Glomerular endothelial cell (primary cell): ENCODE data around the gene NAPG. TPM values are rescaled to one million over a fixed set of nuclear protein-coding genes. Genes with fewer than 3 reads are reported as not detected.
"Not testable (repeated sequence)": the region's sequence is repeated elsewhere in the genome, so short reads cannot be mapped to it uniquely, and the experiment has no call there.

Experiments
- DNase-seq: peaks from one replicate; pipeline ENCODE4 v3.0.0-alpha.2; 2011; ENCODE audit warnings: low read depth, low spot score; ENCODE audit errors: extremely low read depth
- total RNA-seq: library from RNA; depleted of rRNA; stranded (reverse); fragments of >200 nt; gene quantifications from 2 replicates; pipeline ENCODE4 v1.2.3, GENCODE V29; 2015

The NAPG gene
- total RNA-seq, 1 donor from 2014 or later = 27.7 TPM

- DNase-seq = no peak
Observed at GRCh38 chr18:10543277-10543676, 17.4 kb downstream of the NAPG start.

DNA sequence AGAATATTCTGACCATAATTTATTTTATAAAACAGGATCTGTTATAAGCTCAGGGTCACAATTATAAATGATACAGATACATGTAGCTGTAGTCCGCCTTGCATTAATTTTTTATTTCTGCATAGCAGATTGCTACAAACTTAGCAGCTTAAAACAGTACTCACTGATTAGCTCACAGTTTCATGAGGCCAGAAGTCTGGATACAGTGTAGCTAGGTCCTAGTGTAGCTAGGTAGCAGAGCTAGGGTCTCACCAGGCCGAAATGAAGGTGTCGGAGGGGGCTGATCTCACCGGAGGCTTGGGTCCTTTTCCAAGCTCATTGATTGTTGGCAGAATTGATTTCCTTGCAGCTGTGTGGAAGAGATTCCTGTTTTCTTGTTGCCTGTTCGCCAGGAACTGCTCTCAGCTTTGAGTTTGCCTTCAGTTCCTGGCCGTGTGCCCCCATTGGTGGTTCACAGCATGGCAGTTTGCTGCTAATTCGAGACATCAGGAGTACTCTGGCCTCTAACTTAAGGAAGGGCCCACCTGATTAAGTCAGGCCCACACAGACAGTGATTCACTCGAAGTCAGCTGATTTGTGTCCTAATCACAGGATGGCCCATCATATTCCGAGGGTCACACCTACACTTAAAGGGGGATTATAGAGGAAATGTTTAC is 18.4 kb downstream of the NAPG start:
- DNase-seq = no peak

GRCh38 chr18:10546557-10547300 is 20.9 kb downstream of the NAPG start:
- peak; percentile 12 for DNase-seq

DNA sequence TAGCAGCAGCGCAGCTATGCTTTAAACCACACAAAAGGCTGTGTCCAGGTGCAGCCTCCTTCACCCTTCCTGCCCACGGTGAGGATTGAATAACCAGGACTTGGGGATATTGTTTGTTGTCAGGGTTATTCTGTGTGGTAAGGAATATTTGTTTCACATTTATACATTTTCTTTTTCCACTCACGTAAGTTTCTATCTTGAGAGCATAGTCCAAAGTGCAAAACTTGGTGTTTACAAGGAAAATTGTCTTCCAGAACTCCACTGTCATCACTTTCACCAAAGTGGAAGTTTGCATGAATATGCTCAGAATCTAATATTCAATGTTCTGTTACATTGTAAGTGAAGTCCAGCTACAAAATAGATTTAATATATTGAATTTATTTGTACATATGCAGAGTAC is 26.4 kb downstream of the NAPG start:
- DNase-seq = no peak

DNA sequence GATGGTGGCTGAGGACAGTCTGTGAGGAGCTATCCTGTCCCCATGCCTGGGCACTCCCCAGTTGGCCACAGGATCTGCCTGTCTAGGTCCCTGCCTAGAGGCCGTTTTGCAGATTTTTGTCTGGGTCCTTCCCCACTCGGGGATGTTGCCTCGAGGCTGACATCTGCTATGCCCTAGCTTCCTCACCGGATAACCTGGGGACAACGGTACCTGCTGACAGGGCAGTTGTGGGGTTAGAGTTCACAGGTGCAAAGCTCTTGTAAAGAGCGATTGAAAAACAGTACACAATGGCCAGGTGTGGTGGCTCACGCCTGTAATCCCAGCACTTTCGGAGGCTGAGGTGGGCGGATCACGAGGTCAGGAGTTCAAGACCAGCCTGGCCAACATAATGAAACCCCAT is 30.4 kb downstream of the NAPG start:
- not testable (repeated sequence) for DNase-seq

- DNase-seq = no peak
Observed at GRCh38 chr18:10557085-10557677, 31.4 kb downstream of the NAPG start.

DNA sequence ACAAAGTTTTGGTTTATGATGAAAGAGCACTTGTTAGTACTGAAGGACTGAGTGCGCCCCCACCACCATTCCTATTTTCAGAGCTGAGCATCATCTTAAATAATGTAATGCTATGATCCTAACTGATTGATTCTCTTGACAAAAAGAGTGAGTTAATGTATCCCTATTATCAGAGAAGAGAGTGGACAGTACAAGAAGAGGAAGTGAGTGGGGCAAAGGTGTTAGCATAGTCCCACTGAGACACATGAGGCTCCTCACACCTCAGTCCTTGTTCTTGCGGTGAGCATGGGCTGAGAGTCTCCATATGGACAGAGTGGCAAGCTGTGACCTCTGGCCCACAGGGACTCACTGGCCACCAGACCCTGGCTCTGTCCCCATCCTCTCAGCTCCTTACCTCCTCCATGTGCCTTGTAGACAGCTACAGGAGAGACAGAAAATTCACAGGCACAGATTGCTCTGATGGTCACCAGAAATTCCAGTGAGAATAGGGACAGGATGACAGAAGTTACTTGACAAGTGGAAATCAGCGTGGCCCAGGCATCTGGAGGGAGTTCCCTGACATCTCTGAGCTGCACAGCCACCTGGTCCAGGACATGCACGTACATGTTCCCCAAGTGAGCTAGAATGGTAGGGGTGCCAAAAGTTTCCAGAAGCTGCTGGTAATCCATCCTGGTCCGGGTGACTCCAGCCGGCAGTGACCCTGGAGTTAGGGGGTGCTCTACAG is 32.6 kb downstream of the NAPG start:
- DNase-seq = no peak

DNA sequence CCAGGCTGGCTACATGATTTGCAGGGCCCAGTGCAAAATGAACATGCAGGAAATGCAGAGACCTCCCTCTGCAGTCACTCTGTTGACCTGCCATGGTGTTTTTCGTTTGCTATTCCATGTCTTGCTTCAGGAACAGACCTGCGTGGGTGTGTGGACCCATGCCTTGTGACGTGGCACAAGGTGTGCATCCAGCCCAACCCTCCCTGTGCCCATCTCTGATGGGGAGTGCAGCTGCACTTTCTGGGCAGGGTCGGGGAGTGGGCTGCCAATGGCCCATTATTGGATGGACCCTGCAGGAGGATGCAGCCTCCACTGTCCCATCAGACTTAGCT is 33.1 kb downstream of the NAPG start:
- DNase-seq = no peak

DNA sequence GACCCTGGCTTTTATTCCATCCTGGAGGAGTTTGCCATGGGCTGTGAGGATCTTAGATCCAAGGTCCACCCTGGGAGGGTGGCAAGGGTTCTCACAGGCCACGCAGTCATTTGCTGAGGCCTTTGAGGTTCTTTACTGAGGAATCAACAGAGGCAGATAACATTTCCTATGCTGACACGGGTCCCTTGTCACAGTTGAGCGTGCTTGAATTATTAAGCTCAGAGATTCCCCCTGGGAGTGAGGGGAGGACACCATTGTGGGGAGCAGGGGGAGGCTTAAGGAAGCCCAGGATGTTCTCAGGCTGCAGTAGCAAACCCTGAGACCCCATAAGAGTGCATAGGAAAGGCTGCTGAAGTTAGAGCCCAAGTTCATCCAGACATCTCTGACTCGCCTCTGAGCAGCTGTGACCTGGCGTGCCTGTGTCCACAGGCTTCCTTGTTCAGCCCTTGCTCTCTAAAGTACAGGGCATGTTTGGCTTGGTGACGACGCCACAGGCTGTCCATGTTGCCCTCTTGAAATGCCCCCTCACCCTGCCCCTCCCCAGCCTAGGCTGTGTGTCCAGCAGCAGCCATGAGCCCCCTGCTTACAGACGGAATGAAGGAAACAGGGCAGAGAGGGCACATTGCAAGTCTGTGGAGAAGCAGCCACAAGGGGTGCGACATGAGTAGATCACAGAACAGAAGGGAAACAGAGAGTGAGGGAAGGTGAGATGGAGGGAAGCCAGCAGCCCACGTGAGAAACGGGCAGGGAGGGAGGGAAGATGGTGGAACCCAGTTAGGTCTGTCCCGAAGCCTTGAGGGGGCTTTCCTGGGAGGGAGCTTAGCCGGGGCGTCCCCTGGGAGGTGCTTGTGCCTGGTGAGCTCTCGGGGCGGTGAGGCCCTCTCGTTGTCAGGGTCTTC is 34.0 kb downstream of the NAPG start:
- DNase-seq = no peak

- peak; percentile 29 for DNase-seq
Observed at GRCh38 chr18:10560452-10561045, 34.7 kb downstream of the NAPG start.

DNA sequence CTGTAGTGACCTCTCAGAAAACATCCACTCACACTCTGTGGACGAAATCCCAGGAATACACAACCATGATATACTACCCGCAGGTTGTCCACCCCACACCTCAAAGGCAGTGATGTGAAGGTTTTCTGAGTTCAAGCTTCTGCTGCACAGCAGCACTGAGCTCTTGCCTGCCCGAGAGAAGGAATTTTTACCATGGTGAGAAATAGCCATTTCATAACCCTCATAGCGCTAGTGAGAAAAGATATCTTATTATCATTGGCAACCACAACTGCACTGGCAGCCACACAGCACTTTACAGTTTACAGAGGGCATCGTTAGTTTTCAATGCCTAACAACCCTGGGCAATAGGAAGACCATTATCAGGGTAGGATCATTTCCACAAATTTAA is 36.9 kb downstream of the NAPG start:
- no peak for DNase-seq

DNA sequence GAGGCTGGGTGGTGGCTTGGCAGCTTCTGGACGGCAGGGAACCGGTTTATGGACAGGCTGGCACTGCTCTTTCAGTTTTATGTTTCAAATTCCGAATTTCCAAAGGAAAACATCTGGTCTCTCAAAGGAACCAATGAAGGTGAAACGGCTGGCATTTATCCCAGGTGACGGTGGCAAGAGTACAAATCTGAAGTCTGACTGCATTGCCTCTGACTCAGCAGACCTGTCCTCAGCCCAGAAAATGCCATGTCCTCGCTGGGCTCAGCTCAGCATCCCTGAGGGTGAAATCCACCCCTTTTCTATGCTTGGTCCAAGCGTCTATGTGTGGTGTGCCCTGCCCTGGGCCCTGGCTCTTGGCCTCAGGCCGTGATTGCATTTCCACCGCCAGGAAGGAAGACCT is 38.1 kb downstream of the NAPG start:
- DNase-seq = no peak

DNA sequence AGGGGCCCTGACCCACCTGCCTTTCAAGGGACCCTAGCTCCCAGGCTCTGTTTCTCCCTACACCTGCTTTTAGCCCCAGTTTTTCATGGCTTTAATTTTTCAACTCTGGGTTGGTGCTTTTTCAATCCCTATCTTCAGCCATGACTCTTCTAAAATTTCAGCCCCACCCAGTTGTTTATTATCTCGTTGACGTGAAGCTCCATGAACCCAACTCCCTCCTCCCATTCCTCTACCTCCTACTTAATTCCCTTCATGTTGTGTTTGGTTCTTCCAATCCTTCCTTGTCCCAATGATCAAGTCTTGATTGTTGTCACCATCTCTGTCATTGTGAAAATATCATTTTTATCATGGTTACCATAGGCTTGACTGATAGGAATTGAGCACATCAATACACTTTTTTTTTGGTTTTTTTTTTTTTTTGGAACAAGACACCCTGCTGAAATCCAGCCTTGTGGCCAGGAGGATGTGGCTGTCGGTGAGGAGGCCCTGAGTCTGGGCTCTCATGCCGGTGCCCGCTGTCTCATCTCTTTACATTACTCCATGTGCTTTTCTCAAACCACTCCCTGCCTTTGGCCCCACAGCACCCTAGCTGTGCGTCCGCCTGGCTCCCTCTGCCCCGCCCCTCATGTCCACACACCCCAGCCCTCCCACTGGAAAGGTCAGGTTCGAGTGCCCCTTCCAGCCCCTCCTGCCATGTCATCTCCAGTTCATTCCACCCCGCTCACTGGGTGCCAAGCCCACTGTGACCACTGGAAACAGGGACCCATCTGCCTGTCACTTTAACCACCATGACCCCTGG is 39.3 kb downstream of the NAPG start:
- DNase-seq = no peak

DNA sequence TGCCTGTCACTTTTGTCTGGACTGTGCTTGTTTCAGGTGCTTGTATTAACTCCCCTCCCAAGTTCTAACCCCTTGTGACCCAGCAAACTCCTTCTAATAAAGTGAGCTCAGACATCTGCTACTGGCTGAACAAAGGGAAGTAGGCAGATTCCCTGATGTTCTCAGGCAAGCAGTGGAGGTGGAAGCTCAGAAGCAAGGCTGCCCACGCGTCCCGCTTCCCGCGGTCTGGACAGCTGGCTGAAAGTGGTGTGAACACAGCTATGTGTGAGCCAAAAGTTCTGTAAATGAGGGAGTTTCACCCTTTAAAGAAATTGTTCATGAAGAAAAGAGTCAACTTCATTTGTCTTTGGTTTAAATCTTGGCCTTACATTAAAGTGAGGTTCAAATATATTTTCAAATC is 40.0 kb downstream of the NAPG start:
- DNase-seq = no peak

DNA sequence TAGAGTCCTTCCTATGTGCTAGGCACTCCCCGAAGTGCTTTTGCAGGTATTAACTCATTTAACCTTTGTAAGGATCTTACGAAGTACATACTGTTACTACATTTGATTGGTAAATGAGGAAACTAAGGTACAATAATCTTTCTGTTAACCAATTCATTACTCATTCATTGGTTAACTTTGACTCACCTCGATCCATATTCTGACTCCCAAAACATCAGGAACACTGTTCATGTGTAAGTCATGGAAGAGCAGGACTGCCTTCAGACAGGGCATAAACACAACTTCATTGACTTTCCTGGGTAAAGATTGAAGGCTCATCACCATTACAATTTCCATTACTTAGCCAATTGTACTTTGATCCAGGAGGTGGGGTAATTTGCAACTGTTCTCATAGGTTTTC is 40.6 kb downstream of the NAPG start:
- no peak for DNase-seq

GRCh38 chr18:10569941-10570340 is 44.1 kb downstream of the NAPG start:
- DNase-seq = not testable (repeated sequence)

- DNase-seq = no peak
Observed at GRCh38 chr18:10570622-10571021, 44.8 kb downstream of the NAPG start.

DNA sequence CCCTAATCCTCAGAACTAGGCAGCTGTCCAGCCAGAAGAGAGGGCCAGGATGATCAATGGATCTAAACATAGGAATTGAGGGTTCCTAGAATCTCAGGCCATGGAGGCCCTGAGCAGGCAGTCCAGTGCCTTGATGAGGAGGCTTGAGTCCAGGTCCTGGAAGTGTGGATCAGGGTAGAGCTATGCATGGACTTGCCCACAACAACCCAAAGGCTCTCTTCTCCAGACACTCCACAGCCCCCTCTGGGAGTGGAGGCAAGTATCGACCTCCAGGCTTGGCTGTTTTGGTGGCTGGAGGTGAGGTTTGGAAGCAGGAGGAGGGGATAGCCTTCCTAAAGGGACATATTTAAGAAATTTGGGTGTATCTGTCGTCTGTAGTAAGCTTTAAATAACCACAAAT is 45.7 kb downstream of the NAPG start:
- no peak for DNase-seq

DNA sequence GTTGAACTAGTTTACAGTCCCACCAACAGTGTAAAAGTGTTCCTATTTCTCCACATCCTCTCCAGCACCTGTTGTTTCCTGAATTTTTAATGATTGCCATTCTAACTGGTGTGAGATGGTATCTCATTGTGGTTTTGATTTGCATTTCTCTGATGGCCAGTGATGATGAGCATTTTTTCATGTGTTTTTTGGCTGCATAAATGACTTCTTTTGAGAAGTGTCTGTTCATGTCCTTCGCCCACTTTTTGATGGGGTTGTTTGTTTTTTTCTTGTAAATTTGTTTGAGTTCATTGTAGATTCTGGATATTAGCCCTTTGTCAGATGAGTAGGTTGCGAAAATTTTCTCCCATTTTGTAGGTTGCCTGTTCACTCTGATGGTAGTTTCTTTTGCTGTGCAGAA is 47.4 kb downstream of the NAPG start:
- DNase-seq = not testable (repeated sequence)
